ENCODE data around the gene TNFSF13.

The TNFSF13 gene

GRCh38 chr17:7551396-7551795, 7.2 kb upstream of the TNFSF13 start:
- no peak for DNase-seq (ENCODE audit: low spot score)

- no peak for DNase-seq (ENCODE audit: low spot score)
Observed at GRCh38 chr17:7552621-7553051, 5.9 kb upstream of the TNFSF13 start.

- no peak for DNase-seq (ENCODE audit: low spot score)
Observed at GRCh38 chr17:7553356-7553755, 5.2 kb upstream of the TNFSF13 start.

GRCh38 chr17:7555320-7555948, 3.1 kb upstream of the TNFSF13 start:
- DNase-seq (ENCODE audit: low spot score) = no peak

- no peak for DNase-seq (ENCODE audit: low spot score)
Observed at GRCh38 chr17:7556627-7557026, 1.9 kb upstream of the TNFSF13 start.

- no peak for DNase-seq (ENCODE audit: low spot score)
Observed at GRCh38 chr17:7557147-7557764, 1.3 kb upstream of the TNFSF13 start.

GRCh38 chr17:7557775-7558543, 591 bp upstream of the TNFSF13 start:
- DNase-seq (ENCODE audit: low spot score) = peak; percentile 56

- no peak for DNase-seq (ENCODE audit: low spot score)
Observed at GRCh38 chr17:7559320-7560171, 996 bp downstream of the TNFSF13 start.

- DNase-seq (ENCODE audit: low spot score) = peak; percentile 85
Observed at GRCh38 chr17:7560172-7561027, 1.9 kb downstream of the TNFSF13 start.

GRCh38 chr17:7561028-7561575, 2.6 kb downstream of the TNFSF13 start:
- DNase-seq (ENCODE audit: low spot score) = peak; percentile 86

- DNase-seq (ENCODE audit: low spot score) = peak; percentile 88
Observed at GRCh38 chr17:7561589-7562207, 3.1 kb downstream of the TNFSF13 start, which contains the start of gene SENP3. TSS of gene SENP3 (plus strand) at chr17:7561919. CDS start at chr17:7563077, 1,158 bp downstream.

GRCh38 chr17:7562208-7562605, 3.7 kb downstream of the TNFSF13 start:
- DNase-seq (ENCODE audit: low spot score) = no peak

- no peak for DNase-seq (ENCODE audit: low spot score)
Observed at GRCh38 chr17:7563115-7563869, 4.7 kb downstream of the TNFSF13 start.

GRCh38 chr17:7569571-7569970, 11.0 kb downstream of the TNFSF13 start:
- no peak for DNase-seq (ENCODE audit: low spot score)

- DNase-seq (ENCODE audit: low spot score) = no peak
Observed at GRCh38 chr17:7570351-7570750, 11.8 kb downstream of the TNFSF13 start.

GRCh38 chr17:7572338-7572587, 13.7 kb downstream of the TNFSF13 start:
- DNase-seq (ENCODE audit: low spot score) = no peak

GRCh38 chr17:7572588-7573323, 14.2 kb downstream of the TNFSF13 start:
- DNase-seq (ENCODE audit: low spot score) = peak; percentile 100

GRCh38 chr17:7573324-7574080, 15.0 kb downstream of the TNFSF13 start:
- DNase-seq (ENCODE audit: low spot score) = peak; percentile 81
